H1 (cell line): ENCODE measurements around the gene ADRM1. TPM values are rescaled to one million over a fixed set of nuclear protein-coding genes. Genes with fewer than 3 reads are reported as not detected.

ENCODE experiments used
- CTCF ChIA-PET: fragments of 300-600 bp; sonication (Branson Sonifier 250); formaldehyde crosslinking; loops from one replicate; lab custom pipeline; 2021; ENCODE audit not compliant: partially characterized antibody; lab: Charles Lee
- POLR2A ChIA-PET: fragments of 300-600 bp; sonication (Branson Sonifier 250); formaldehyde crosslinking; loops from one replicate; lab custom pipeline; 2021; ENCODE audit warnings: inconsistent platforms; ENCODE audit not compliant: partially characterized antibody; lab: Charles Lee
- DNase-seq, 2 experiments: peaks; one replicate each; pipeline versions ENCODE4 v3.0.0 to v3.0.0-alpha.2; 2010 to 2022; ENCODE audit warnings: low spot score in 2 of 2, low read depth in 1 of 2, mixed read lengths in 1 of 2
- FAIRE-seq: peaks from 2 replicates; lab custom pipeline; 2011; peaks lifted over from hg19 to GRCh38; lab: Jason Lieb, UNC
- H2AFZ ChIP-seq: 2 replicates; pipeline ENCODE4 v1.8.1; 2012; ENCODE audit warnings: low read length, inconsistent platforms
- H2AK5ac ChIP-seq: 2 replicates; pipeline ENCODE4 v1.6.1; 2013; ENCODE audit warnings: low read depth, low read length
- H2BK120ac ChIP-seq: replicated peaks from 2 replicates; pipeline ENCODE3; 2013; ENCODE audit warnings: low read depth, low read length, inconsistent platforms
- H2BK12ac ChIP-seq: 2 replicates; pipeline ENCODE4 v1.6.1; 2013; ENCODE audit warnings: low read depth, low read length
- H2BK15ac ChIP-seq: 2 replicates; pipeline ENCODE4 v1.6.1; 2013; ENCODE audit warnings: low read length
- H2BK20ac ChIP-seq: 2 replicates; pipeline ENCODE4 v1.6.1; 2013; ENCODE audit warnings: low read length
- H2BK5ac ChIP-seq: 2 replicates; pipeline ENCODE4 v1.6.1; 2013; ENCODE audit warnings: low read depth, low read length
- H3K14ac ChIP-seq: 2 replicates; pipeline ENCODE4 v1.6.1; 2013; ENCODE audit warnings: inconsistent platforms; ENCODE audit not compliant: insufficient read length
- H3K18ac ChIP-seq: 2 replicates; pipeline ENCODE4 v1.6.1; 2013; ENCODE audit warnings: low read length; ENCODE audit errors: extremely low read depth
- H3K23ac ChIP-seq: 2 replicates; pipeline ENCODE4 v1.6.1; 2013; ENCODE audit warnings: inconsistent platforms; ENCODE audit not compliant: insufficient read length
- H3K23me2 ChIP-seq: 2 replicates; pipeline ENCODE4 v1.6.1; 2013; ENCODE audit warnings: low read depth, low read length
- H3K27ac ChIP-seq: 2 replicates; pipeline ENCODE4 v1.6.1; 2011; ENCODE audit warnings: low read depth, low read length, inconsistent platforms
- H3K27me3 ChIP-seq, 4 experiments: replicated peaks in 1 of 4; 1 replicate in 1 of 4; 2 replicates in 3 of 4; pipeline versions ENCODE4 v1.6.1 to v1.8.1; 2011 to 2013; ENCODE audit warnings: low read length in 3 of 4, mild to moderate bottlenecking in 3 of 4, inconsistent platforms in 2 of 4, mixed read lengths in 2 of 4, moderate library complexity in 1 of 4; ENCODE audit not compliant: control insufficient read depth in 3 of 4, insufficient read depth in 3 of 4; ENCODE audit errors: extremely low read depth in 1 of 4
- H3K36me3 ChIP-seq, 4 experiments: 2 replicates each; pipeline versions ENCODE4 v1.6.1 to v1.8.1; 2011 to 2013; ENCODE audit warnings: mild to moderate bottlenecking in 4 of 4, low read length in 3 of 4, moderate library complexity in 2 of 4, control low read depth in 1 of 4, inconsistent platforms in 1 of 4; ENCODE audit not compliant: insufficient read depth in 4 of 4, control insufficient read depth in 2 of 4
- H3K4ac ChIP-seq: replicated peaks from 2 replicates; pipeline ENCODE3; 2013; ENCODE audit warnings: low read length, low read depth, mixed read lengths, inconsistent platforms; ENCODE audit not compliant: insufficient read length
- H3K4me1 ChIP-seq, 4 experiments: replicated peaks in 1 of 4; 1 replicate in 1 of 4; 2 replicates in 3 of 4; pipeline versions ENCODE4 v1.6.1 to v1.8.1; 2011 to 2013; ENCODE audit warnings: low read length in 3 of 4, inconsistent platforms in 2 of 4, mixed read lengths in 1 of 4; ENCODE audit not compliant: insufficient read depth in 4 of 4, control insufficient read depth in 3 of 4
- H3K4me2 ChIP-seq, 2 experiments: 2 replicates each; pipeline versions ENCODE4 v1.6.1 to v1.8.1; 2011 to 2013; ENCODE audit warnings: low read depth in 2 of 2, low read length in 2 of 2, control low read depth in 1 of 2, inconsistent platforms in 1 of 2, mild to moderate bottlenecking in 1 of 2; ENCODE audit not compliant: insufficient read depth in 1 of 2
- H3K4me3 ChIP-seq, 4 experiments: fragments of 200-600, 300-600 bp in 1 of 4; sonication (generic), shearing (Covaris generic), sonication (Bioruptor Twin) in 1 of 4; 2 replicates each; pipeline versions ENCODE4 v1.5.1 to v1.8.1; 2011 to 2016; ENCODE audit warnings: low read length in 4 of 4, low read depth in 3 of 4, control low read depth in 2 of 4, inconsistent platforms in 2 of 4, mild to moderate bottlenecking in 2 of 4, mixed read lengths in 1 of 4, moderate library complexity in 1 of 4; ENCODE audit not compliant: insufficient read depth in 2 of 4; ENCODE audit errors: extremely low read depth in 1 of 4
- H3K56ac ChIP-seq: replicated peaks from 2 replicates; pipeline ENCODE3; 2013; ENCODE audit warnings: low read depth, mild to moderate bottlenecking, mixed read lengths, low read length, inconsistent platforms; ENCODE audit not compliant: insufficient read length
- H3K79me1 ChIP-seq: 2 replicates; pipeline ENCODE4 v1.6.1; 2013; ENCODE audit warnings: low read depth, low read length, control low read depth
- H3K79me2 ChIP-seq, 2 experiments: 2 replicates each; pipeline versions ENCODE4 v1.6.1 to v1.8.1; 2012 to 2013; ENCODE audit warnings: low read length in 2 of 2, mild to moderate bottlenecking in 2 of 2, inconsistent platforms in 1 of 2; ENCODE audit not compliant: insufficient read depth in 2 of 2, control insufficient read depth in 1 of 2
- H3K9ac ChIP-seq, 4 experiments: replicated peaks in 1 of 4; 1 replicate in 1 of 4; 2 replicates in 3 of 4; pipeline versions ENCODE4 v1.6.1 to v1.8.1; 2011 to 2013; ENCODE audit warnings: low read depth in 3 of 4, low read length in 3 of 4, control low read depth in 2 of 4, mild to moderate bottlenecking in 2 of 4, moderate library complexity in 2 of 4, inconsistent platforms in 1 of 4; ENCODE audit errors: extremely low read depth in 1 of 4
- H3K9me3 ChIP-seq, 2 experiments: 2 replicates each; pipeline versions ENCODE4 v1.6.1 to v1.8.1; 2012 to 2013; ENCODE audit warnings: mild to moderate bottlenecking in 2 of 2, moderate library complexity in 2 of 2, control low read depth in 1 of 2, inconsistent platforms in 1 of 2, low read depth in 1 of 2, low read length in 1 of 2, mixed read lengths in 1 of 2; ENCODE audit not compliant: insufficient read depth in 2 of 2
- H4K20me1 ChIP-seq, 2 experiments: replicated peaks in 1 of 2; 2 replicates each; pipeline versions ENCODE3 to v1.8.1; 2011 to 2013; ENCODE audit warnings: inconsistent platforms in 2 of 2, low read length in 2 of 2, mild to moderate bottlenecking in 1 of 2; ENCODE audit not compliant: insufficient read depth in 2 of 2, control insufficient read depth in 1 of 2
- H4K5ac ChIP-seq: 2 replicates; pipeline ENCODE4 v1.6.1; 2013; ENCODE audit warnings: low read length, low read depth, mixed read lengths, inconsistent platforms; ENCODE audit not compliant: insufficient read length
- H4K8ac ChIP-seq: 2 replicates; pipeline ENCODE4 v1.8.0; 2013; ENCODE audit warnings: mild to moderate bottlenecking, moderate library complexity, low read length, inconsistent platforms; ENCODE audit not compliant: insufficient read depth; ENCODE audit errors: extremely low read depth
- H4K91ac ChIP-seq: replicated peaks from 2 replicates; pipeline ENCODE3; 2013; ENCODE audit warnings: low read length, mixed read lengths, inconsistent platforms; ENCODE audit not compliant: insufficient read length
- CREB1 ChIP-seq: IDR thresholded peaks from 2 replicates; pipeline ENCODE4 v1.6.1; 2012; ENCODE audit warnings: inconsistent platforms
- SAP30 ChIP-seq: fragments of 300-600 bp; sonication (generic); IDR thresholded peaks from 2 replicates; pipeline ENCODE4 v1.7.1; 2012; ENCODE audit warnings: low read length, moderate library complexity, mild to moderate bottlenecking, inconsistent platforms; ENCODE audit not compliant: insufficient read depth, insufficient replicate concordance
- SIN3A ChIP-seq, 2 experiments: IDR thresholded peaks in 1 of 2; conservative IDR thresholded peaks in 1 of 2; 2 replicates each; pipeline ENCODE4 v1.6.1; 2011 to 2012; ENCODE audit warnings: low read length in 2 of 2, improper control_type of control experiment in 1 of 2, low read depth in 1 of 2, mild to moderate bottlenecking in 1 of 2
- SRF ChIP-seq: IDR thresholded peaks from 2 replicates; pipeline ENCODE4 v1.6.1; 2011; ENCODE audit warnings: mild to moderate bottlenecking, low read depth, low read length, moderate library complexity
- TAF7 ChIP-seq: optimal IDR thresholded peaks from 2 replicates; pipeline ENCODE3; 2011; ENCODE audit warnings: low read depth, mild to moderate bottlenecking, inconsistent platforms, low read length, moderate library complexity, borderline replicate concordance
- WGBS, 2 experiments: shearing (Covaris generic) in 1 of 2; methylation state at CpG; one replicate each; pipeline versions ENCODE4 v1.1.6 to v1.1.7; 2013 to 2015; ENCODE audit warnings: low lambda C conversion rate in 2 of 2, mixed read lengths in 2 of 2, inconsistent platforms in 1 of 2, low coverage in 1 of 2, missing lambda C conversion rate in 1 of 2; ENCODE audit not compliant: insufficient replicate concordance in 2 of 2, insufficient coverage in 1 of 2, insufficient read length in 1 of 2; ENCODE audit errors: extremely low coverage in 1 of 2, missing lambda C conversion rate in 1 of 2; 5-methylcytosine and 5-hydroxymethylcytosine counted together
- polyA plus RNA-seq, 7 experiments: library from polyadenylated mRNA; depleted of rRNA in 3 of 7; stranded (reverse) in 5 of 7; unstranded in 2 of 7; fragments of >200 nt in 5 of 7; fragments of 200-250 nt in 2 of 7; gene quantifications; 1 replicate in 5 of 7; 2 replicates in 1 of 7; 4 replicates in 1 of 7; pipeline versions ENCODE4 v1.2.1 to v1.2.3, GENCODE V29; 2011 to 2013; ENCODE audit warnings: missing spikeins in 2 of 7, mixed read lengths in 2 of 7
- total RNA-seq: library from RNA; stranded (reverse); fragmentation: NEBNext Ultra II Directional; extraction: Animal tissue kit (Norgen Biotek cat#: 25700); gene quantifications from 2 replicates; pipeline ENCODE4 v1.2.1, GENCODE V29; 2021

Gene ADRM1
- total and polyA plus RNA-seq, 2 of the 8 experiments (the other 6 are each of a cell fraction or from before 2014, with no cell fraction given), result 126 to 214 TPM

GRCh38 chr20:62274332-62274950 lies 28.4 kb upstream of the ADRM1 start:
- Histone ChIP-seq H4K5ac (no peak overlapping the region), H3K23me2 (peaks cover 3% of the 10 kb centered on the region; the same call in 1 of the 2 replicates), H2AFZ (no peak overlapping the region), H3K27ac (no peak overlapping the region), H2AK5ac (no peak overlapping the region), H3K56ac (no peak overlapping the region), H3K27me3 (no peaks in the 10 kb centered on the region), H3K79me1 (no peaks in the 10 kb centered on the region; the same call in 1 of the 2 replicates), H2BK5ac (no peak overlapping the region; the same call in 1 of the 2 replicates), H3K4me2 (no peak overlapping the region), H3K14ac (no peak overlapping the region), H3K18ac (no peak overlapping the region), H3K4ac (no peak overlapping the region), H2BK15ac (no peak overlapping the region), H2BK12ac (no peak overlapping the region), H3K9ac (no peak overlapping the region), H4K8ac (no peak overlapping the region), H3K23ac (no peak overlapping the region), H2BK20ac (no peak overlapping the region), H4K91ac (no peak overlapping the region), H2BK120ac (no peak overlapping the region), H3K4me1 (no peaks in the 10 kb centered on the region), H3K4me3 (no peak overlapping the region), H4K20me1 (peaks cover 8 to 10% of the 10 kb centered on the region in 2 experiments), H3K79me2 (no peaks in the 10 kb centered on the region), H3K36me3 (peaks cover 3 to 16% (median 8%) of the 10 kb centered on the region in 4 experiments; a peak in 5 of 8 replicates), H3K9me3 (no peaks in the 10 kb centered on the region)
- FAIRE-seq (no peak), DNase-seq (no peak)
- WGBS, 2 experiments, result 85% methylated on average over 13 of the region's 13 CpGs; no CpG with 5 or more reads in 1 of the 2 experiments
- TF ChIP-seq SAP30, result no peak
- no peak for TF ChIP-seq TAF7
- TF ChIP-seq SIN3A (conservative IDR thresholded peaks at IDR 0.05 in 1 of 2, IDR thresholded peaks at IDR 0.05 in 1 of 2; ENCODE audit: low read depth in 1 of 2, low read length in 2 of 2), result no peak
- TF ChIP-seq CREB1, result no peak
- no peak for TF ChIP-seq SRF
- ChIA-PET POLR2A (no interaction called here), CTCF (interaction anchor here (1.6 to 2.5 kb wide), 2 partner anchors 14 to 20 kb away, joined by 4 to 9 read pairs; no protein-coding TSS in a partner anchor)
